NCI-H510A treated with DMSO at 0.1 percent for 48 hours (cell line): ENCODE measurements around the gene ZNF738.

Experiments
- DNase-seq: peaks from one replicate; lab custom pipeline; 2025; lab: John Stamatoyannopoulos, UW

The ZNF738 gene

DNA sequence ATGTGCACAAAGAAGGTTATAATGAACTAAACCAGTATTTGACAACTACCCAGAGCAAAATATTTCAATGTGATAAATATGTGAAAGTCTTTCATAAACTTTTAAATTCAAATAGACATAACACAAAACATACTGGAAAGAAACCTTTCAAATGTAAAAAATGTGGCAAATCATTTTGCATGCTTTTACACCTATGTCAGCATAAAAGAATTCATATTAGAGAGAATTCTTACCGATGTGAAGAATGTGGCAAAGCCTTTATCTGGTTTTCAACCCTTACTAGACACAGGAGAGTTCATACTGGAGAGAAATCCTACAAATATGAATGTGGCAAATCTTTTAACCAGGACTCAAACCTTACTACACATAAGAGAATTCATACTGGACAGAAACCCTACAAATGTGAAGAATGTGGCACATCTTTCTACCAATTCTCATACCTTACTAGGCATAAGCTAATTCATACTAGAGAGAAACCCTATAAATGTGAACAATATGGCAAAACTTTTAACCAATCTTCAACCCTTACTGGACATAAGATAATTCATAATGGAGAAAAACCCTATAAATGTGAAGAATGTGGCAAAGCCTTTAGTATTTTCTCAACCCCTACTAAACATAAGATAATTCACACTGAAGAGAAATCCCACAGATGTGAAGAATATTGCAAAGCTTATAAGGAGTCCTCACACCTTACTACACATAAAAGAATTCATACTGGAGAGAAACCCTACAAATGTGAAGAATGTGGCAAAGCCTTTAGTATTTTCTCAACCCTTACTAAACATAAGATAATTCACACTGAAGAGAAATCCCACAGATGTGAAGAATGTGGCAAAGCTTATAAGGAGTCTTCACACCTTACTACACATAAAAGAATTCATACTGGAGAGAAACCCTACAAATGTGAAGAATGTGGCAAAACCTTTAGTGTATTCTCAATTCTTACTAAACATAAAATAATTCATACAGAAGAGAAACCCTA is 64.5 kb downstream of the ZNF738 start:
- DNase-seq, result no peak
